GM18951 (cell line): ENCODE measurements around the gene SORL1-AS1.
"Not testable (repeated sequence)": the region's sequence is repeated elsewhere in the genome, so short reads cannot be mapped to it uniquely, and the experiment has no call there.

ENCODE experiments used
- POLR2A ChIP-seq: IDR thresholded peaks from 4 replicates; pipeline ENCODE4 v1.6.1; 2011; ENCODE audit warnings: mild to moderate bottlenecking; ENCODE audit not compliant: insufficient read length, insufficient read depth; ENCODE audit errors: extremely low read depth
- in situ Hi-C: fragments of 300-500 bp; cut with MboI; formaldehyde crosslinking; loops from one replicate; pipeline ENCODE4 v1.12.0; 2022; ENCODE audit warnings: low sequenced_read_pairs, mixed read lengths, inconsistent platforms; ENCODE audit not compliant: unreplicated experiment

The SORL1-AS1 gene

DNA sequence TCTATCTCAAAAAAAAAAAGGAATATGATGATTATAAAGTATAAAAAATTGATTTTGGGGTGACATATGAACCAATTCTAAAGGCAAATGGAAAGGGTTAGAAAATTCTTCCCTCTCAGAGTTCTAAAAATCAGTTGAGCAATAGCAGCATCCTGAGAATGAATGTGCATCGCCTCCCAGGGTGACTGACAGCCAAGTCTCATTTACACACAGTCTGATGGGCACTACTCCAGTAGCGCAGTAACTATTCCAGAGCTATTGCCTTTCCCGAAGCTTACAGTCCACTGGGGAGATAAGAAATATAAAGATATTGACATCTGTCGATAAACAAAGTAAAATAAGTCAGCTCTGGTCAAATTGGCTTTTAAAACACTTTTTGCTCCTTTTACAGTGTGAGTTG lies 32.9 kb downstream of the SORL1-AS1 start:
- in situ Hi-C loops = loop anchor here (10.0 kb wide), 1 partner anchor 95 kb away; no protein-coding TSS in a partner anchor
- no peak for TF ChIP-seq POLR2A

DNA sequence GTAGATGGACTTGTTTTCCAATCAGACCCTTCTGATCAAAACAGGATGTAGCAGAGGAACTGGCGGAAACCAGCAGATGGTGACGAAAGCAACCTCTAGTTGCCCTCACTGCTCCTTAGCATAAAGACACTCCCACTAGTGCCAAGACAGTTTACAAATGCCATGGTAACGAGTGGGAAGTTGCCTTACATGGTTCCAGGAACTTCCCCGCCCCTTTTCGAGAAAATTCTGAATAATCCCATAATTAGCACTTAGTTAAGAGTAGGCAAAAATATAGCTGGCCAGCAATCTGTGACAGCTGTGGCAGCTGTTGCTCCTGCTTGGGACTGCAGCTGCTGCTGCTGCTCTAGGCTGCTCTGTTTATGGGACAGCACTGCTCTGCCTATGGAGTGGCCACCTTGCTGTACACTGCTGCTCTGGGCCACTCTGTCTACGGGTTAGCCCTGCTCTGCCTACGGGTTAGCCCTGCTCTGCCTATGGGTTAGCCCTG lies 34.1 kb downstream of the SORL1-AS1 start:
- peak; percentile 31 for TF ChIP-seq POLR2A
- in situ Hi-C loops = no loop called here

- in situ Hi-C loops = no loop called here
- no peak for TF ChIP-seq POLR2A
These were observed 35.2 kb downstream of the SORL1-AS1 start for GRCh38 chr11:121417607-121418006.

DNA sequence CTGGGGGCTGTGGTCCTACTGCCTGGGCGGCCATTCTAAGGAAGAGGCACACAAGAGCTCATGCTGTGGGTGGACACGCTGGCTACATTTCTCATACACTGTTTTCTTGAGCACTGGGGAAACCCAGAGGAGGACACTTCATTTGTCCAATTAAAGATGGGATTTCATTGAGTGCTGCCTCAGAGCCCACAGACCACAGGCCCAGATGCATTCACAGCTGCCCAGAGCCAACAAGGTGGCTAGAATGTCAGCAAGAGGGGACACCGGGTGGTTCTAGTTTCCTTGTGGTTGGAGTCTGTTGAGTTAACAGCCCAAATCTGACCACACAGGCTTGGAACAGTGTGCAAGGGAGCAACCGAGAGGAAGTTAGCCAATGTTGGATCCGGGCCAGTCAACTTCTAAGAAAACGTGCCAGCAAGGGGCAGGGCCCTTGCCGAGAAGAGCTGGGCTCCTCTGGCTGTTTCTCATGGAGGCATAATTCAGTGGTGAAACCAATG lies 35.7 kb downstream of the SORL1-AS1 start:
- in situ Hi-C loops = no loop called here
- no peak for TF ChIP-seq POLR2A

DNA sequence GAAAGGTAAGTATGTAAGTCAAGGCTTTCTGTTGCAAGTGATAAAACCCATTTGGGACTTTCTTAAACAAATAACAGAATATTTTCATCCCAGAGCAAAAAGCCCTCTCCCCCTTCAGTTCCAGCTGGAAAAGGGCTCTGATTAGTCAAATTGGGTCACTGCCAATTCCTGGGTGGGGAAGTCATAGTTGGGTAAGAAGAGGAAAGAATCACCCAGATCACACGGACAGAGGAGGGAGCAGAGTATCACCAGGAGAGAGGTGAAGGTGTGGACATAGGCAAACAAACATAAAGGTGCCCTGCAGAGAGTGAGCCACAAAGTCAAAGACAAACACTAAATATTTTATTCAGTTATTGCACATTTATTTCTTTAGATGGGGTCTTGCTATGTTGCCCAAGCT lies 36.9 kb downstream of the SORL1-AS1 start:
- in situ Hi-C loops = no loop called here

GRCh38 chr11:121414141-121414913 lies 38.4 kb downstream of the SORL1-AS1 start:
- no peak for TF ChIP-seq POLR2A
- in situ Hi-C loops = no loop called here

More for the DNA sequence above, 36.9 kb downstream of the SORL1-AS1 start:
- TF ChIP-seq POLR2A = no peak

GRCh38 chr11:121412711-121413415 lies 39.9 kb downstream of the SORL1-AS1 start:
- in situ Hi-C loops = no loop called here
- TF ChIP-seq POLR2A = no peak

DNA sequence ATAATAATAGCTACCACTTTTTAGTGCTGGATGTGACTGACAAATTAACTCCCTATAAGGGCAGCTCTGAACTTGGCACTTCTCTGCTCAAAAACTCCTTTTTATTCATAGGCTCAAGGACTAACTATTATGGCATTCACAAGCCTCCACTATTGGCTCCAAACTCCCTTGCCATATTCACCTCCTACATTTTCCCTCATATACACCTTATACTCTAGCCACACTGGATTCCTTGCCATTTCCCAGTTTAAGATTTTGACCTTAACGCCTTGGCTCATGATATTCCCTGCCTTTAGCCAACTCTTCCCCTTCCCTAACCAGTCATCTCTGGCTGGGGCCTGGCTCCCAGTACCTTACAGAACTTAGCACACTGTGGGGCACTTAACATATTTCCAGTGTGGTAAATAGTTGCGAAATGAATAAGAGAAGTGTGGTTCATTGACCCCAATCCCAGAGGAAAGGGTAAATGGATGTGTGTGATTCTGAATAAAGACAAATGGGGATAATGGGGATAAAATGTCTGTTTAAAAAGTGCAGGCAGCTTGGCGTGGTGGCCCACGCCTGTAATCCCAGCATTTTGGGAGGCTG lies 40.7 kb downstream of the SORL1-AS1 start:
- in situ Hi-C loops = no loop called here
- TF ChIP-seq POLR2A = no peak

- in situ Hi-C loops = not testable (repeated sequence)
These were observed 41.4 kb downstream of the SORL1-AS1 start for GRCh38 chr11:121411330-121411729.

DNA sequence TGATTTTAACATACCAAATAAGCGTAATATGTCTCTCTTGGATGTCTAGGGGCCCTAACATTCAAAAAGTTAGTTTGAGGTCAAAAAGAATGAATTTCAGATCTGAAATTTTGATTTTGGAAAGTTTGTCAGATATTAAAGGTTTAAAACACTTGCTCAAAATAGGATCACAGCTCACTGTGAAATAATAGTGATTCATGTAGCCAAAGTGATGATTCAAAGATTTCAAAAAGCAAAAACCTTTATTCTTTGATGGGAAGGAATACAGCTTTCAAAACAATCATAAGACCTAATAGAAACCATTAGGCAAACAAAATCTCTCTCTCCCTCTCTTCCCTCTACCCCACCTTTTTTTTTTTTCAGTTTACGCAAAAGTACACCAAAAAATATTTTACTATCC lies 42.7 kb downstream of the SORL1-AS1 start:
- in situ Hi-C loops = not testable (repeated sequence)

DNA sequence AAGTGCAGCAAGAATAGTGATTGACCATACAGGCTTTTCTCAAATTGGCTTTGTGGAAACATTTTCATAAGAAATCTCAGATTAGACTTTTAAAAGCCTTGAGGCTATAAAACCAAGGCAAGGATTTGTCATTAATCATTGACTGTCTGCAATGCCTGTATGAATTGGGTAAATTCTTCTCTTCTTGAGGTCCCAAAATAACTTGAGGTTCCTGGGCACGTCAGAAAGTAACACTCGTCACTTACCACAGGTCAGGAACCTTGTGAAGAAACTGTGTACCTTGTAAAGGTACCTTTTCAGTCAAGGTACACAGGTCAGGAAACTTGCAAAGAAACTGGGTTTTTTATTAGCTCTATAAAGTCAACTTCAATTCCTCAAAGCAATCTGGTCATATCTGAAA lies 43.9 kb downstream of the SORL1-AS1 start:
- TF ChIP-seq POLR2A = no peak
- in situ Hi-C loops = no loop called here

DNA sequence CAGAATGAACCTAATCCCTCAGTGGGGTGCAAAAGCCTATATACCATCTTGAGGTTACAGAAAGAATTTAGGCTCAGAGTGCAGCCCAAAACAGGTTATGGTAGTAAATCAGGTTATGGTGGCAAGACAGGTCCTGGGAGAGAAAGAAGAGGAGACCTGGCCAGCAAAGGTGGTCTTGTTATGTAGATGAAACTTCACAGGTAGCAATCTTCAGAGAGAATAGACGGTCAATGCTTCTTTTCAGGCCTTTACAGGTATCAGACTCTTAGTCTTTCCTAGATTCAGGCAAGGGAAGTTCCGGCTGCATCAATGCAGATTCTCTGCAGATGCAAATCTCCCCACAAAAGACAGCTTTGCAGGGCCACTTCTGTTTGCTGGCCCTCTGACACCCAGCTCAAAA lies 46.5 kb downstream of the SORL1-AS1 start:
- no peak for TF ChIP-seq POLR2A
- in situ Hi-C loops = no loop called here

- TF ChIP-seq POLR2A = no peak
- in situ Hi-C loops = no loop called here
These were observed 47.1 kb downstream of the SORL1-AS1 start for GRCh38 chr11:121405646-121406045.
